NT2/D1 (cell line): ENCODE measurements around the gene GAGE12G.
"Not testable (repeated sequence)": the region's sequence is repeated elsewhere in the genome, so short reads cannot be mapped to it uniquely, and the experiment has no call there.

Experiments
- DNase-seq: peaks from one replicate; pipeline ENCODE4 v3.0.0-alpha.2; 2011; ENCODE audit warnings: low read depth, low spot score
- H3K27me3 ChIP-seq: 2 replicates; pipeline ENCODE4 v1.6.0; 2011; ENCODE audit warnings: mild to moderate bottlenecking; ENCODE audit not compliant: insufficient read length, insufficient read depth
- H3K36me3 ChIP-seq: 2 replicates; pipeline ENCODE4 v1.6.1; 2011; ENCODE audit warnings: mild to moderate bottlenecking, low read length, mixed read lengths; ENCODE audit not compliant: insufficient read depth, insufficient read length
- H3K4me1 ChIP-seq: 2 replicates; pipeline ENCODE4 v1.5.1; 2011; ENCODE audit not compliant: insufficient read depth, insufficient read length
- H3K4me3 ChIP-seq: 2 replicates; pipeline ENCODE4 v1.5.1; 2011; ENCODE audit warnings: low read depth; ENCODE audit not compliant: insufficient read length
- H3K9ac ChIP-seq: 2 replicates; pipeline ENCODE4 v1.6.0; 2011; ENCODE audit warnings: low read depth; ENCODE audit not compliant: insufficient read length
- H3K9me3 ChIP-seq: 2 replicates; pipeline ENCODE4 v1.5.1; 2011; ENCODE audit warnings: mild to moderate bottlenecking, low read length; ENCODE audit not compliant: insufficient read depth

GAGE12G gene

GRCh38 chrX:49570100-49570499, at the start of gene GAGE12G:
TSS of gene GAGE12G (plus strand) at chrX:49570400. CDS start at chrX:49571555, 1,155 bp downstream.
- not testable (repeated sequence) for H3K4me3 ChIP-seq, H3K9me3 ChIP-seq, H3K36me3 ChIP-seq, DNase-seq, H3K4me1 ChIP-seq, H3K9ac ChIP-seq, H3K27me3 ChIP-seq

GRCh38 chrX:49531877-49532276, 38.3 kb upstream of the GAGE12G start, which contains the start of gene GAGE12C:
TSS of gene GAGE12C (plus strand) at chrX:49532177. CDS start at chrX:49533332, 1,155 bp downstream.
- not testable (repeated sequence) for H3K9ac ChIP-seq, H3K27me3 ChIP-seq, H3K36me3 ChIP-seq, H3K4me3 ChIP-seq, H3K9me3 ChIP-seq, DNase-seq, H3K4me1 ChIP-seq

- H3K9ac ChIP-seq, H3K27me3 ChIP-seq, H3K4me3 ChIP-seq, H3K9me3 ChIP-seq, H3K4me1 ChIP-seq, H3K36me3 ChIP-seq, DNase-seq: not testable (repeated sequence)
Measured at GRCh38 chrX:49541433-49541832, 28.8 kb upstream of the GAGE12G start, which contains the start of gene GAGE12D. TSS of gene GAGE12D (plus strand) at chrX:49541733. CDS start at chrX:49542888, 1,155 bp downstream.

GRCh38 chrX:49550989-49551388, 19.2 kb upstream of the GAGE12G start, which contains the start of gene GAGE12E:
TSS of gene GAGE12E (plus strand) at chrX:49551289. CDS start at chrX:49552444, 1,155 bp downstream.
- not testable (repeated sequence) for H3K27me3 ChIP-seq, H3K9me3 ChIP-seq, H3K9ac ChIP-seq, H3K4me3 ChIP-seq, H3K36me3 ChIP-seq, H3K4me1 ChIP-seq, DNase-seq

GRCh38 chrX:49560542-49560941, 9.7 kb upstream of the GAGE12G start, which contains the start of gene GAGE12F:
TSS of gene GAGE12F (plus strand) at chrX:49560842. CDS start at chrX:49561997, 1,155 bp downstream.
- not testable (repeated sequence) for H3K9me3 ChIP-seq, H3K4me3 ChIP-seq, H3K4me1 ChIP-seq, H3K36me3 ChIP-seq, H3K27me3 ChIP-seq, H3K9ac ChIP-seq, DNase-seq

- H3K4me3 ChIP-seq, H3K9ac ChIP-seq, H3K36me3 ChIP-seq, H3K4me1 ChIP-seq, H3K27me3 ChIP-seq, H3K9me3 ChIP-seq, DNase-seq: not testable (repeated sequence)
Measured at GRCh38 chrX:49568728-49569127, 1.5 kb upstream of the GAGE12G start.

GRCh38 chrX:49569152-49569551, 1.0 kb upstream of the GAGE12G start:
- H3K4me1 ChIP-seq, H3K9ac ChIP-seq, DNase-seq, H3K4me3 ChIP-seq, H3K27me3 ChIP-seq, H3K9me3 ChIP-seq, H3K36me3 ChIP-seq: not testable (repeated sequence)

- H3K4me1 ChIP-seq, H3K36me3 ChIP-seq, H3K27me3 ChIP-seq, DNase-seq, H3K9me3 ChIP-seq, H3K9ac ChIP-seq, H3K4me3 ChIP-seq: not testable (repeated sequence)
Measured at GRCh38 chrX:49579649-49580048, 9.4 kb downstream of the GAGE12G start, which contains the start of gene GAGE12H. TSS of gene GAGE12H (plus strand) at chrX:49579949. CDS start at chrX:49581104, 1,155 bp downstream.

- not testable (repeated sequence) for H3K9ac ChIP-seq, DNase-seq
Measured at GRCh38 chrX:49589196-49589595, 19.0 kb downstream of the GAGE12G start, which contains the start of gene GAGE2A. TSS of gene GAGE2A (plus strand) at chrX:49589496. CDS start at chrX:49590651, 1,155 bp downstream.

GRCh38 chrX:49589769-49590478, 19.7 kb downstream of the GAGE12G start:
- DNase-seq, H3K9me3 ChIP-seq, H3K36me3 ChIP-seq, H3K27me3 ChIP-seq, H3K9ac ChIP-seq, H3K4me1 ChIP-seq, H3K4me3 ChIP-seq: not testable (repeated sequence)

More at GRCh38 chrX:49589196-49589595, 19.0 kb downstream of the GAGE12G start, which contains the start of gene GAGE2A:
- not testable (repeated sequence) for H3K4me3 ChIP-seq, H3K9me3 ChIP-seq, H3K4me1 ChIP-seq, H3K36me3 ChIP-seq, H3K27me3 ChIP-seq

GRCh38 chrX:49590488-49590887, 20.3 kb downstream of the GAGE12G start:
- not testable (repeated sequence) for H3K4me3 ChIP-seq, H3K4me1 ChIP-seq, DNase-seq, H3K9me3 ChIP-seq, H3K27me3 ChIP-seq, H3K36me3 ChIP-seq, H3K9ac ChIP-seq

GRCh38 chrX:49598720-49599119, 28.5 kb downstream of the GAGE12G start, which contains the start of gene GAGE1:
TSS of gene GAGE1 (plus strand) at chrX:49599020. CDS start at chrX:49600175, 1,155 bp downstream.
- H3K4me3 ChIP-seq, H3K4me1 ChIP-seq, H3K9me3 ChIP-seq, H3K36me3 ChIP-seq, H3K27me3 ChIP-seq, DNase-seq, H3K9ac ChIP-seq: not testable (repeated sequence)
